Keratinocyte (primary cell): ENCODE data around the gene GOLGA5.

ENCODE experiments used
- EZH2 ChIP-seq: IDR thresholded peaks from one replicate; pipeline ENCODE4 v1.6.1; 2012; ENCODE audit warnings: inconsistent platforms, mild to moderate bottlenecking, low read length, moderate library complexity
- TF ChIP-seq, protein P1 (sequence below), 3 experiments: IDR thresholded peaks in 1 of 3; conservative IDR thresholded peaks in 1 of 3; optimal IDR thresholded peaks in 1 of 3; 2 replicates in 2 of 3; 3 replicates in 1 of 3; pipeline versions ENCODE3 to v1.5.1; 2011; ENCODE audit warnings: low read length in 3 of 3, mild to moderate bottlenecking in 3 of 3, moderate library complexity in 2 of 3, control low read depth in 1 of 3, inconsistent platforms in 1 of 3; ENCODE audit not compliant: insufficient read depth in 2 of 3; ENCODE audit errors: extremely low read depth in 1 of 3

- TF ChIP-seq, protein P1, sequence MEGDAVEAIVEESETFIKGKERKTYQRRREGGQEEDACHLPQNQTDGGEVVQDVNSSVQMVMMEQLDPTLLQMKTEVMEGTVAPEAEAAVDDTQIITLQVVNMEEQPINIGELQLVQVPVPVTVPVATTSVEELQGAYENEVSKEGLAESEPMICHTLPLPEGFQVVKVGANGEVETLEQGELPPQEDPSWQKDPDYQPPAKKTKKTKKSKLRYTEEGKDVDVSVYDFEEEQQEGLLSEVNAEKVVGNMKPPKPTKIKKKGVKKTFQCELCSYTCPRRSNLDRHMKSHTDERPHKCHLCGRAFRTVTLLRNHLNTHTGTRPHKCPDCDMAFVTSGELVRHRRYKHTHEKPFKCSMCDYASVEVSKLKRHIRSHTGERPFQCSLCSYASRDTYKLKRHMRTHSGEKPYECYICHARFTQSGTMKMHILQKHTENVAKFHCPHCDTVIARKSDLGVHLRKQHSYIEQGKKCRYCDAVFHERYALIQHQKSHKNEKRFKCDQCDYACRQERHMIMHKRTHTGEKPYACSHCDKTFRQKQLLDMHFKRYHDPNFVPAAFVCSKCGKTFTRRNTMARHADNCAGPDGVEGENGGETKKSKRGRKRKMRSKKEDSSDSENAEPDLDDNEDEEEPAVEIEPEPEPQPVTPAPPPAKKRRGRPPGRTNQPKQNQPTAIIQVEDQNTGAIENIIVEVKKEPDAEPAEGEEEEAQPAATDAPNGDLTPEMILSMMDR (optimal IDR thresholded peaks at IDR 0.05 in 1 of 3, IDR thresholded peaks at IDR 0.05 in 1 of 3, conservative IDR thresholded peaks at IDR 0.05 in 1 of 3; ENCODE audit: extremely low read depth in 1 of 3, insufficient read depth in 2 of 3, low read length in 3 of 3) = peak; percentile 54 to 58 (median 54)
- no peak for TF ChIP-seq EZH2
These were observed 86.7 kb downstream of the GOLGA5 start for GRCh38 chr14:92880851-92881250.
